HFFc6 (cell line): ENCODE measurements around the gene TMEM179. TPM values are rescaled to one million over a fixed set of nuclear protein-coding genes. Genes with fewer than 3 reads are reported as not detected.

Source experiments
- DNase-seq: peaks from one replicate; pipeline ENCODE4 v3.0.0-alpha.2; 2018
- H3K27ac Mint-ChIP-seq: 2 replicates; pipeline ENCODE4 v1.8.0; 2020; ENCODE audit warnings: mild to moderate bottlenecking, mixed read lengths
- H3K27me3 Mint-ChIP-seq: 2 replicates; pipeline ENCODE4 v1.8.0; 2021; ENCODE audit warnings: mild to moderate bottlenecking, moderate library complexity, mixed read lengths; ENCODE audit not compliant: insufficient read depth
- H3K36me3 Mint-ChIP-seq: 2 replicates; pipeline ENCODE4 v1.8.0; 2021; ENCODE audit warnings: low read depth, mixed read lengths
- H3K4me1 Mint-ChIP-seq: 2 replicates; pipeline ENCODE4 v1.8.0; 2020; ENCODE audit warnings: low read depth, mixed read lengths
- H3K4me3 Mint-ChIP-seq: 2 replicates; pipeline ENCODE4 v1.8.0; 2020; ENCODE audit warnings: mild to moderate bottlenecking, moderate library complexity, mixed read lengths
- H3K9me3 Mint-ChIP-seq: 2 replicates; pipeline ENCODE4 v1.8.0; 2020; ENCODE audit warnings: mild to moderate bottlenecking, mixed read lengths
- total RNA-seq, 6 experiments: library from RNA; stranded (reverse); fragmentation: NEBNext Ultra II Directional; extraction: Animal tissue kit (Norgen Biotek cat#: 25700); gene quantifications; 2 replicates in 1 of 6; 3 replicates in 5 of 6; pipeline ENCODE4 v1.2.3, GENCODE V29; 2021
- TF ChIP-seq, protein P1 (sequence below): fragments of 200-600 bp; sonication (generic); IDR thresholded peaks from 2 replicates; pipeline ENCODE4 v1.5.0; 2021; ENCODE audit warnings: antibody characterized with exemption, mild to moderate bottlenecking

The TMEM179 gene
- total RNA-seq, 6 experiments from 2014 or later = not detected

DNA sequence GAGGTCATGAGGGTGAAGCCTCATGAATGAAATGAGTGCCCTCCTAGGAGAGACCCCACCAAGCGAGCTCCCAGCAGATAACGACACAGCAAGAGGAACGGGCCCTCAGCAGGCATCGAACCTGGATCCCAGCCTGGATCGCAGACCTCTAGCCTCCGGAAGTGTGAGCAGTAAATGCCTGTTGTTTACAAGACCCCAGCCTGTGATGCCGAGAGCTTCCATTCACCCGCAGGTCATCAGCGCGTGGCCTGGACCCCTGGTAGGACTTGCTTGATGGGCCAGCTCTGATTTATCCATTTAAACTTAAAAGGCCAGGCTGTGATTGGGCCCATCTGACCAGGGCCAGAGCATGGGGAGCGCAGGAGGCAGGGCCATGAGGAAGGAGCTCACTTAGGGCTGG, 7.0 kb downstream of the TMEM179 start:
- Mint-ChIP-seq H3K4me3 (no peak overlapping the region), H3K36me3 (no peaks in the 10 kb centered on the region), H3K27ac (no peak overlapping the region), H3K9me3 (no peaks in the 10 kb centered on the region), H3K27me3 (peaks cover 30% of the 10 kb centered on the region), H3K4me1 (no peaks in the 10 kb centered on the region)
- TF ChIP-seq, protein P1, sequence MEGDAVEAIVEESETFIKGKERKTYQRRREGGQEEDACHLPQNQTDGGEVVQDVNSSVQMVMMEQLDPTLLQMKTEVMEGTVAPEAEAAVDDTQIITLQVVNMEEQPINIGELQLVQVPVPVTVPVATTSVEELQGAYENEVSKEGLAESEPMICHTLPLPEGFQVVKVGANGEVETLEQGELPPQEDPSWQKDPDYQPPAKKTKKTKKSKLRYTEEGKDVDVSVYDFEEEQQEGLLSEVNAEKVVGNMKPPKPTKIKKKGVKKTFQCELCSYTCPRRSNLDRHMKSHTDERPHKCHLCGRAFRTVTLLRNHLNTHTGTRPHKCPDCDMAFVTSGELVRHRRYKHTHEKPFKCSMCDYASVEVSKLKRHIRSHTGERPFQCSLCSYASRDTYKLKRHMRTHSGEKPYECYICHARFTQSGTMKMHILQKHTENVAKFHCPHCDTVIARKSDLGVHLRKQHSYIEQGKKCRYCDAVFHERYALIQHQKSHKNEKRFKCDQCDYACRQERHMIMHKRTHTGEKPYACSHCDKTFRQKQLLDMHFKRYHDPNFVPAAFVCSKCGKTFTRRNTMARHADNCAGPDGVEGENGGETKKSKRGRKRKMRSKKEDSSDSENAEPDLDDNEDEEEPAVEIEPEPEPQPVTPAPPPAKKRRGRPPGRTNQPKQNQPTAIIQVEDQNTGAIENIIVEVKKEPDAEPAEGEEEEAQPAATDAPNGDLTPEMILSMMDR = no peak
- DNase-seq = no peak

DNA sequence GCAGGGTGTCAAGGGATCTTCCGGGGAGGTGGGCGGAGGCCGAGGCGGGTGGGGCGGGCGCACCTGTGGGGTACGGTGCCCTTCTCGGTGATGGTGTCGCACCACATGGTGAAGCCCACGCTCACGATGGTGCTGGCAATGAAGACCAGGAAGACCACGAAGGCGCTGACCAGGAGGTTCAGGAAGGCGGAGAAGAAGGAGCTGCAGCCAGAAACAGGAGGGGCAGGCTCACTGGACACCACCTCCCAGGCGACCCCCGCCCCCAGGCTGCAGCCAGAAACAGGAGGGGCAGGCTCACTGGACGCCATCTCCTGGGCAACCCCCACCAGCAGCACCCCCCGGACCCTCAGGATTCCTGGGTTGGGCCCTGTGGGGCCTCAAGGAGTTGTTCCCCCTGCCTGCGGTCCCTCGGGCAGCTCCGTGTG, 7.6 kb downstream of the TMEM179 start:
- DNase-seq = no peak
- Mint-ChIP-seq H3K4me1 (no peaks in the 10 kb centered on the region), H3K9me3 (no peaks in the 10 kb centered on the region), H3K36me3 (no peaks in the 10 kb centered on the region), H3K27me3 (peaks cover 30% of the 10 kb centered on the region), H3K27ac (no peak overlapping the region), H3K4me3 (no peak overlapping the region)
- TF ChIP-seq, protein P1 = no peak

DNA sequence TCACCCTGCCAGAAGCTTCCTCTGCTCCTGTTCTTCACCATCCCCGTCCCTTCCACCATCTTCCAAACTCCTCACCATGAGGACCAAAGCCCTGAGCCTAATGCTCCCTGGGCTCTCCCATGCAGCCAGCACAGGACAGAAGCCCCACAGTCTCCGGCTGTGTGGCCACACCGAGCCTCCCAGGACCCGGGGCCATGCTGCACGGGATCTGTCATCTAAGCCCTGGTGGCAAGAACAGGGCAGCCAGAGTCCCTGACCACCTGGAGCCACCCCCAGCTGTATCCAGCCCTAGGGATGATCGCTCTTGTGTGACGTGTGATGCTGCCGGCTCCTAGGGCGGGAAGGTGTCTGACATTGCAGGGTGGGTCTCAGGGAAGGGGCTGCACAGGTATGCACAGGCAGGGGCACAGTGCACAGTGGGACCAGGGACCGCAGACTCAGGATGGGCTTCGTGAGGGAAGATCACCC, 8.1 kb downstream of the TMEM179 start:
- TF ChIP-seq, protein P1 = no peak
- Mint-ChIP-seq H3K9me3 (no peaks in the 10 kb centered on the region), H3K4me1 (no peaks in the 10 kb centered on the region), H3K4me3 (no peak overlapping the region), H3K27ac (no peak overlapping the region), H3K27me3 (peaks cover 30% of the 10 kb centered on the region), H3K36me3 (no peaks in the 10 kb centered on the region)
- DNase-seq = no peak

DNA sequence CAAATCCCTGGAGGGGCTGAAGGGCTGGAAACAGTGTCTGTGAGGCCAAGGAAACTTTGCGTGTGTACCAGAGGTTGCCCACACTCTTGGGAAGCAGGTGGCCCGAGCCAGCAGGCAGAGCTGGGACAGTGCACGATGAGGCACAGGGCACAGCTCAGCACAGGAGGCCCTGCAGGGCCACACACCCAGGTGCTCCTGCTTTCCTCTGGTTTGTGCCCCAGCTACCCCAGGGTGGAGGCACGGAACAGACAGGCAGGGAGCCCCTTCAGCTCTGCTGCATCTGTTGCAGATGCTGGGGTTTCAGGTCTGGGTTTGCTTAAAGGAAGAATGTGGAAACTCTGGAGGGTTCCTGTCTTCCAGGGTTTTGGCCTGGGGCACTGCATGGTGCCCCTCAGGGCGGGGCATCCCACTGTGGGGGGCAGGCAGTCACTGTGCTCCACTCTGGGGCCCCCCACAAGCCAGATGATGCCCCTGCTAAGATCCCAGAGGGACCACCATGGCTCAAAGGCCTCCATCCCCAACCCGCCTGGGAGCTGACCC, 8.6 kb downstream of the TMEM179 start:
- Mint-ChIP-seq H3K27ac (no peak overlapping the region), H3K4me1 (no peaks in the 10 kb centered on the region), H3K4me3 (no peak overlapping the region), H3K9me3 (no peaks in the 10 kb centered on the region), H3K36me3 (no peaks in the 10 kb centered on the region), H3K27me3 (peaks cover 30% of the 10 kb centered on the region)
- no peak for DNase-seq
- TF ChIP-seq, protein P1 = no peak

DNA sequence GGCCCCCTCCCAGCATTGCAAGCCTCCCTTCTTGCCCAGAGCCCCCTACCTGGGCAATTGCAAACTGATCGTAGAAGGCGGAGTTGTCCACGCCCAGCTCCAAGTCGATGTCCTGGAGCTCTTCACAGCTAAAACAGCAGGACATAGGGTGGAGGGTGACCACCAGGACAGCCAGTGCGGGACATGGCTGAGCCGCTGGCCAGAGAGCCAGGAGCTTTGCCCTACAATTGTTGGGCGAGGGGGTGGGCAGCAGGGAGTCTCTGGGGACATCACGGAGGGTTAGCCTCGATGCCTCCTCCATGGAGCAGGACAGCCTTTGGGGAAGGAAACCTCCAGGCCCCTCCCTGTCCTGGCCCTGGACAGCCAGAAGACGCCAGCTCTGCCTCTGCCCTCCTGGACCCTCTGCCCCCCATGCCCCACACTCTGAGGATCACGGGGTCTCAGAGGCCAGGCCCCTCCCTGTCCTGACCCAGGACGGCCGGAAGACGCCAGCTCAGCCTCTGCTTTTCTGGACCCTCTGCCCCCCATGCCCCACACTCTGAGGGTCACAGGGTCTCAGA, 9.4 kb downstream of the TMEM179 start:
- Mint-ChIP-seq H3K4me1 (peaks cover 7% of the 10 kb centered on the region), H3K27me3 (peaks cover 27% of the 10 kb centered on the region), H3K36me3 (no peaks in the 10 kb centered on the region), H3K27ac (no peak overlapping the region), H3K9me3 (no peaks in the 10 kb centered on the region), H3K4me3 (no peak overlapping the region)
- DNase-seq = no peak
- TF ChIP-seq, protein P1 = no peak
